K562 (cell line): ENCODE data around the gene SNX1. TPM values are rescaled to one million over a fixed set of nuclear protein-coding genes. Genes with fewer than 3 reads are reported as not detected.
A peak's percentile ranks its signal among the peaks of the same experiment; 100 is the strongest.

Experiments
- ARID2 ChIP-seq: fragments of 450-650 bp; IDR thresholded peaks from 2 replicates; pipeline ENCODE4 v1.6.1; 2017; ENCODE audit warnings: antibody characterized with exemption, mild to moderate bottlenecking
- ASH1L ChIP-seq: fragments of 450-650 bp; IDR thresholded peaks from 2 replicates; pipeline ENCODE4 v1.6.1; 2018; ENCODE audit warnings: borderline replicate concordance, mild to moderate bottlenecking, low read depth; ENCODE audit not compliant: partially characterized antibody
- CCNT2 ChIP-seq: IDR thresholded peaks from 2 replicates; pipeline ENCODE4 v1.6.1; 2011; ENCODE audit warnings: borderline replicate concordance, low read depth, mild to moderate bottlenecking, moderate library complexity, mixed read lengths, low read length; ENCODE audit not compliant: insufficient read length; ENCODE audit errors: extremely low read depth
- E4F1 ChIP-seq: fragments of 250-450 bp; sonication (Bioruptor Pico); IDR thresholded peaks from 2 replicates; pipeline ENCODE4 v1.5.0; 2021; ENCODE audit warnings: mild to moderate bottlenecking, borderline replicate concordance
- GABPB1 ChIP-seq: sonication (generic); formaldehyde crosslinking; IDR thresholded peaks from 2 replicates; pipeline ENCODE4 v1.8.0; 2022; ENCODE audit warnings: mild to moderate bottlenecking, missing genetic modification reagents
- IRF1 ChIP-seq: sonication (generic); formaldehyde crosslinking; IDR thresholded peaks from 2 replicates; pipeline ENCODE4 v1.8.0; 2022; ENCODE audit warnings: missing genetic modification reagents, mild to moderate bottlenecking, borderline replicate concordance
- MTA1 ChIP-seq: fragments of 450-650 bp; IDR thresholded peaks from 2 replicates; pipeline ENCODE4 v1.6.1; 2017; ENCODE audit warnings: borderline replicate concordance
- SAP30 ChIP-seq: fragments of 200-600 bp; sonication (generic); IDR thresholded peaks from 2 replicates; pipeline ENCODE4 v1.6.1; 2012; ENCODE audit warnings: borderline replicate concordance, low read depth, mild to moderate bottlenecking, moderate library complexity, low read length, control low read depth, inconsistent platforms; ENCODE audit not compliant: insufficient read depth, poor library complexity, severe bottlenecking
- STAT5B ChIP-seq: fragments of 250-450 bp; sonication (Bioruptor Pico); IDR thresholded peaks from 2 replicates; pipeline ENCODE4 v1.8.0; 2021; ENCODE audit warnings: mild to moderate bottlenecking, inconsistent platforms
- TRIM24 ChIP-seq, 2 experiments: fragments of 450-650 bp; IDR thresholded peaks; 2 replicates each; pipeline ENCODE4 v1.6.1; 2016
- ZBTB12 ChIP-seq: fragments of 250-450 bp; sonication (Bioruptor Pico); IDR thresholded peaks from 2 replicates; pipeline ENCODE4 v1.4.0; 2020
- ZBTB8A ChIP-seq: fragments of 450-650 bp; IDR thresholded peaks from 2 replicates; pipeline ENCODE4 v1.6.1; 2018; ENCODE audit warnings: mild to moderate bottlenecking, moderate library complexity; ENCODE audit not compliant: partially characterized antibody
- ZNF12 ChIP-seq: sonication (generic); formaldehyde crosslinking; IDR thresholded peaks from 2 replicates; pipeline ENCODE4 v1.4.0; 2020; ENCODE audit warnings: mild to moderate bottlenecking, missing genetic modification reagents
- ZNF165 ChIP-seq: fragments of 250-450 bp; sonication (Bioruptor Pico); IDR thresholded peaks from 2 replicates; pipeline ENCODE4 v1.4.0; 2020; ENCODE audit warnings: borderline replicate concordance
- ZNF311 ChIP-seq: fragments of 250-450 bp; sonication (Bioruptor Pico); IDR thresholded peaks from 2 replicates; pipeline ENCODE4 v1.4.0; 2020; ENCODE audit warnings: mild to moderate bottlenecking, moderate library complexity
- ZNF699 ChIP-seq: fragments of 250-450 bp; sonication (Bioruptor Pico); IDR thresholded peaks from 2 replicates; pipeline ENCODE4 v1.8.0; 2021; ENCODE audit warnings: mild to moderate bottlenecking, moderate library complexity; ENCODE audit not compliant: insufficient replicate concordance
- ZNF778 ChIP-seq: fragments of 450-650 bp; formaldehyde crosslinking; IDR thresholded peaks from 2 replicates; pipeline ENCODE4 v1.4.0; 2020; ENCODE audit warnings: mild to moderate bottlenecking, moderate library complexity
- polyA plus RNA-seq, 8 experiments: library from polyadenylated mRNA; depleted of rRNA in 4 of 8; stranded (reverse) in 5 of 8; unstranded in 3 of 8; fragments of >200 nt; fragmentation: Nextera tagmentation in 2 of 8; fragmentation: Illumina TruSeq in 1 of 8; extraction: Ambion mirVana in 2 of 8; extraction: Trizol in 1 of 8; gene quantifications; 2 replicates each; pipeline versions ENCODE4 v1.2.1 to v1.2.3, GENCODE V29; 2011 to 2014; ENCODE audit warnings: inconsistent platforms in 1 of 8, missing spikeins in 1 of 8
- total RNA-seq, 7 experiments: library from RNA; depleted of rRNA in 6 of 7; stranded (reverse); fragments of >200 nt in 6 of 7; fragmentation: Illumina TruSeq in 2 of 7; extraction: Trizol in 2 of 7; gene quantifications; 2 replicates each; pipeline versions ENCODE4 v1.2.1 to v1.2.3, GENCODE V29; 2011 to 2021; ENCODE audit warnings: low replicate concordance in 1 of 7
- TF ChIP-seq, protein P1 (sequence below): IDR thresholded peaks from 2 replicates; pipeline ENCODE4 v1.6.1; 2012; ENCODE audit warnings: low read depth, low read length, improper control_type of control experiment, borderline replicate concordance
- TF ChIP-seq, protein P2 (sequence below): sonication (generic); formaldehyde crosslinking; IDR thresholded peaks from 2 replicates; pipeline ENCODE4 v1.8.0; 2022; ENCODE audit warnings: mild to moderate bottlenecking, missing genetic modification reagents

SNX1 gene
- total and polyA plus RNA-seq, 9 of the 15 experiments (the other 6 are each of a cell fraction or from before 2014, with no cell fraction given) = 11.0 to 105 (median 59.9) TPM

DNA sequence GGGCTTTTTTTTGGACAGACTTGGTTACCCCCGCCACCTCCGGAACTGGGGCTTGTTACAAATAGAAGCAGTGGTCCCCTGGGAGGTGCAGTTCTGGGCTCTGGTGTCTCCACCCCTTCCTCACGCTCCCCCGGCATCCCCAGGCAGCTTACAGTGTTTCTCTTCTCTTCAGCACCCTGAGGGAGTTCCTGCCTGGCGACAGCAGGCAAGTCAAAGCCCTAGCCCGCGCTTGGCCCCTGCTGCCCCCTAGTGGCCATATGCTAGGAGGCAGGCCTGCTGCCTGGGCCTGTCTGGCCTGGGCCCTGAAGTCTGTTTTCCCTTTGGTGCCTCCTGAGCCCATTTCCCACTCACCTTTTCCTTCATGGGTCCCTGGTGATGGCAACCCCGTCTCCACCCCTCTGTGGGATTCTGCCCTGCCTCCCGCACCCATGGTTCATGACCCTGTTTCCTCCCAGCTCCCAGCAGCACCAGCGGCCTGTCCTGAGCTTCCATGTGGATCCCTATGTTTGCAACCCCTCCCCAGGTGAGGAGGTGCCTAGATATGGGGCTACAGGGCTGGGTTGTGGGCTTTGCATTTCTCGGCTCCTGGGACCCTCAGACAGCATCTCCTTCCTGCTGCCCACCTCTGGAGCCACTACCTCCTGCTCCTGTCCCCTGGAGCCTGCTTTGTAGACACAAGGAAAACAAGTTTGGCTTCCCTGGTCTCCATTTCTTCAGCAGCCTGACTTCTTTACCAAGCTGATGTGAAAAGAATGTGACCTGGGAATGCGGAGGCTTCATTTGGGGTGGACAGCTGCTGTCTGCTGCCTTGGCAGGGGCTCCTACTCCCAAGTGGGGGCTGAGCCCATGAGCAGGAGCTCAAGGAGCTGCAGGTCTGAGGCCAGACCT lies 57.9 kb downstream of the SNX1 start (continued):
- TF ChIP-seq E4F1 (CRISPR knock-in tag) = no peak
- no peak for TF ChIP-seq ZNF778 (CRISPR knock-in tag)
- no peak for TF ChIP-seq ZBTB8A
- TF ChIP-seq ZNF699 (CRISPR knock-in tag) = no peak
- TF ChIP-seq, protein P1, sequence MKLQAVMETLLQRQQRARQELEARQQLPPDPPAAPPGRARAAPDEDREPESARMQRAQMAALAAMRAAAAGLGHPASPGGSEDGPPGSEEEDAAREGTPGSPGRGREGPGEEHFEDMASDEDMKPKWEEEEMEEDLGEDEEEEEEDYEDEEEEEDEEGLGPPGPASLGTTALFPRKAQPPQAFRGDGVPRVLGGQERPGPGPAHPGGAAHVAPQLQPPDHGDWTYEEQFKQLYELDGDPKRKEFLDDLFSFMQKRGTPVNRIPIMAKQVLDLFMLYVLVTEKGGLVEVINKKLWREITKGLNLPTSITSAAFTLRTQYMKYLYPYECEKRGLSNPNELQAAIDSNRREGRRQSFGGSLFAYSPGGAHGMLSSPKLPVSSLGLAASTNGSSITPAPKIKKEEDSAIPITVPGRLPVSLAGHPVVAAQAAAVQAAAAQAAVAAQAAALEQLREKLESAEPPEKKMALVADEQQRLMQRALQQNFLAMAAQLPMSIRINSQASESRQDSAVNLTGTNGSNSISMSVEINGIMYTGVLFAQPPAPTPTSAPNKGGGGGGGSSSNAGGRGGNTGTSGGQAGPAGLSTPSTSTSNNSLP = no peak
- no peak for TF ChIP-seq ARID2
- 0 out of 2 replicates have a peak, but pooled peaks have one; percentile 73 for TF ChIP-seq IRF1 (CRISPR knock-in tag)
- no peak for TF ChIP-seq ZNF165 (CRISPR knock-in tag)
- TF ChIP-seq STAT5B (CRISPR knock-in tag) = no peak
- TF ChIP-seq, protein P2, sequence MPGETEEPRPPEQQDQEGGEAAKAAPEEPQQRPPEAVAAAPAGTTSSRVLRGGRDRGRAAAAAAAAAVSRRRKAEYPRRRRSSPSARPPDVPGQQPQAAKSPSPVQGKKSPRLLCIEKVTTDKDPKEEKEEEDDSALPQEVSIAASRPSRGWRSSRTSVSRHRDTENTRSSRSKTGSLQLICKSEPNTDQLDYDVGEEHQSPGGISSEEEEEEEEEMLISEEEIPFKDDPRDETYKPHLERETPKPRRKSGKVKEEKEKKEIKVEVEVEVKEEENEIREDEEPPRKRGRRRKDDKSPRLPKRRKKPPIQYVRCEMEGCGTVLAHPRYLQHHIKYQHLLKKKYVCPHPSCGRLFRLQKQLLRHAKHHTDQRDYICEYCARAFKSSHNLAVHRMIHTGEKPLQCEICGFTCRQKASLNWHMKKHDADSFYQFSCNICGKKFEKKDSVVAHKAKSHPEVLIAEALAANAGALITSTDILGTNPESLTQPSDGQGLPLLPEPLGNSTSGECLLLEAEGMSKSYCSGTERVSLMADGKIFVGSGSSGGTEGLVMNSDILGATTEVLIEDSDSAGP (CRISPR knock-in tag) = no peak
- no peak for TF ChIP-seq ZNF12 (CRISPR knock-in tag)
- no peak for TF ChIP-seq SAP30
- no peak for TF ChIP-seq TRIM24 (IDR thresholded peaks at IDR 0.05)
- TF ChIP-seq ASH1L = no peak
- TF ChIP-seq ZNF311 (CRISPR knock-in tag) = no peak
- TF ChIP-seq CCNT2 = no peak
- no peak for TF ChIP-seq GABPB1 (CRISPR knock-in tag)
- TF ChIP-seq MTA1 = no peak
- no peak for TF ChIP-seq ZBTB12 (CRISPR knock-in tag)
